ENCODE measurements around the gene SCAF1.

Gene SCAF1

DNA sequence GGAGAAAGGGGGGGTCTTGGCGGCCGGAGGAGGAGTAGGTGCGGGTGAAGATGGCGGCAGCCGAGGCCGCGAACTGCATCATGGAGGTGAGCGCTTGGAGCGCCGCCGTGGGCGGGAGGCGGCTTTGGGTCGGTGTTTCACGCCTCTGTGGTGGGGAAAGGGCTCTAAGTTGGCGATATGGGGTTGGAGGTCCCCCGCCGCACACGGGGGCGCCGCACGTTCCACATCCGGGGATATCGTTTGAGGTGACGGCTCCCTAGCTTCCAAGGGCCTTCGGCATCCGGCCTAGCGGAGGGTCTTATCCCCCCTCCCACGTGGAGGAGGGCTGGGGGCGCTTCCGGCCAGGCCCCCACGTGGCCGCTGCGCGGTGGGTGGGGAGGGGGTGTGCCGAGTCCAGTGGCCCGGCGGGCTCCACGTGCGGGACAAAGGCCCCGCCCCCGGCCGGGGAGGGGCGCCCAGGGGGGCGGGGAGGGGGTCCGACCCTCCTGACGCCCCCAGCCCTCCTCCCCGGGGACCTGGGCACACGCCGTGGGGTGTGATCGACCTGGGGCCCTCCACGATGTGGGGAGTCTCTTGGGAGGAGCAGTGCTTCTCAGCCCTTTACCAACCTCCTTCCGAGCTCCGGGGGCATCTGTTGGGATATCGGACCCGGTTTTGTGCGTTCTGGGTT is 35.4 kb downstream of the SCAF1 start, which contains the start of gene PRMT1:
Gene PRMT1 (plus strand): TSS at position 41 of the 670 bp plus-strand sequence. CDS start 10 bp downstream, at position 51.
- Histone ChIP-seq H3K4me1 (ENCODE audit: low read depth, poor library complexity, severe bottlenecking) (peaks cover 37% of the 10 kb centered on the region), H3K27me3 (ENCODE audit: insufficient read depth, low read depth) (no peaks in the 10 kb centered on the region), H2AFZ (ENCODE audit: low read depth) (peak within 1 kb of the TSS; percentile 56), H3K36me3 (ENCODE audit: insufficient read depth) (peaks cover 6% of the 10 kb centered on the region; the same call in 1 of the 2 replicates), H3K79me2 (ENCODE audit: insufficient read depth, low read depth) (peaks cover 53% of the 10 kb centered on the region), H3K4me2 (peak within 1 kb of the TSS; percentile 59), H3K4me3 (IDR thresholded peaks at IDR 0.05; ENCODE audit: insufficient read depth, low read depth, low read length) (peak within 1 kb of the TSS; percentile 24), H3K9ac (peak within 1 kb of the TSS; percentile 96), H3K27ac (peak within 1 kb of the TSS; percentile 94), H4K20me1 (ENCODE audit: insufficient read depth) (peaks cover 10% of the 10 kb centered on the region; the same call in 1 of the 2 replicates)
- TF ChIP-seq, protein P1, sequence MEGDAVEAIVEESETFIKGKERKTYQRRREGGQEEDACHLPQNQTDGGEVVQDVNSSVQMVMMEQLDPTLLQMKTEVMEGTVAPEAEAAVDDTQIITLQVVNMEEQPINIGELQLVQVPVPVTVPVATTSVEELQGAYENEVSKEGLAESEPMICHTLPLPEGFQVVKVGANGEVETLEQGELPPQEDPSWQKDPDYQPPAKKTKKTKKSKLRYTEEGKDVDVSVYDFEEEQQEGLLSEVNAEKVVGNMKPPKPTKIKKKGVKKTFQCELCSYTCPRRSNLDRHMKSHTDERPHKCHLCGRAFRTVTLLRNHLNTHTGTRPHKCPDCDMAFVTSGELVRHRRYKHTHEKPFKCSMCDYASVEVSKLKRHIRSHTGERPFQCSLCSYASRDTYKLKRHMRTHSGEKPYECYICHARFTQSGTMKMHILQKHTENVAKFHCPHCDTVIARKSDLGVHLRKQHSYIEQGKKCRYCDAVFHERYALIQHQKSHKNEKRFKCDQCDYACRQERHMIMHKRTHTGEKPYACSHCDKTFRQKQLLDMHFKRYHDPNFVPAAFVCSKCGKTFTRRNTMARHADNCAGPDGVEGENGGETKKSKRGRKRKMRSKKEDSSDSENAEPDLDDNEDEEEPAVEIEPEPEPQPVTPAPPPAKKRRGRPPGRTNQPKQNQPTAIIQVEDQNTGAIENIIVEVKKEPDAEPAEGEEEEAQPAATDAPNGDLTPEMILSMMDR (conservative IDR thresholded peaks at IDR 0.05; ENCODE audit: low read depth, low read length): no peak

DNA sequence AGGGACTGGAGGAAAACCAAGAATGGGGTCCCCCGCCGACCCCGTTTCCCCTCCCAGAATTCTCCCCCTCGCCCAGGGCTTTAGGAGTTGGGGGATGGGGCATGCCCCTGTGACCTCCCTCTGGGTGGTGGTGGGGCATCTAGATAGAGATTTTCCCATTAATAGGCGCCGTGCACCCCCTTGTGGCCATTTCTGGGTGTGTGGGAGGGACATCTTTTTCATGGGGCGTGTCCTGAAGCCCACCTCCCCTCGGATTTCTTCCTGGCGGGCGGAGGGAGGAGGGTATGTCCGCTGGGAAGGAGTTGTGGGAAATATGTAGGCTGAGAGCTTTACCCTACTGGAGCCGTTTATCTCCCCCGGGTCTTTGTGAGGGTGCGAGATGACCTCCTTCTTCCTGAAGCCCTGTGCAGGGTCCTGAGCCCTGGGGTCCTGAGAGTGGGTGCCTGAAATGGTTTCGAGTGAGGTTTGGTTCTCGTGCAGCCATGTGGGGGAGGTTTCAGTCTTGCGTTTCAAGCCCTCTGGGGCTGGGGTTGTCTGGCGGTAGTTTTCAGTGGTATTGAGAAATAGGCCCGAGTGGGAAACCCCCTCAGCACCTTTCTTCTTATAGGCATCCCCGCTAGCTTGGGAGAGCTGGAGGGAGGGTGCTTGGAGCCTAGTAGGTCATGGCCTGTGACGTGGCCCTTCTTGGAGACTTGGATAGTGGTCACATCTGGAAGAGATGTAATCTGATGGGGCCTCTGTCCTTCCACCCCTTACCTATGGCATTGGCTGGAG is 36.1 kb downstream of the SCAF1 start:
- TF ChIP-seq, protein P1 (conservative IDR thresholded peaks at IDR 0.05; ENCODE audit: low read depth, low read length): peak; percentile 91
- Histone ChIP-seq H4K20me1 (ENCODE audit: insufficient read depth) (peaks cover 10% of the 10 kb centered on the region; the same call in 1 of the 2 replicates), H3K4me1 (ENCODE audit: low read depth, poor library complexity, severe bottlenecking) (peaks cover 40% of the 10 kb centered on the region), H3K79me2 (ENCODE audit: insufficient read depth, low read depth) (peaks cover 60% of the 10 kb centered on the region), H3K4me3 (IDR thresholded peaks at IDR 0.05; ENCODE audit: insufficient read depth, low read depth, low read length) (peak overlapping the region; percentile 24), H3K4me2 (peak overlapping the region; percentile 38), H2AFZ (ENCODE audit: low read depth) (no peak overlapping the region), H3K27me3 (ENCODE audit: insufficient read depth, low read depth) (no peaks in the 10 kb centered on the region), H3K27ac (peak overlapping the region; percentile 93), H3K36me3 (ENCODE audit: insufficient read depth) (peaks cover 9% of the 10 kb centered on the region; the same call in 1 of the 2 replicates), H3K9ac (peak overlapping the region; percentile 96)

DNA sequence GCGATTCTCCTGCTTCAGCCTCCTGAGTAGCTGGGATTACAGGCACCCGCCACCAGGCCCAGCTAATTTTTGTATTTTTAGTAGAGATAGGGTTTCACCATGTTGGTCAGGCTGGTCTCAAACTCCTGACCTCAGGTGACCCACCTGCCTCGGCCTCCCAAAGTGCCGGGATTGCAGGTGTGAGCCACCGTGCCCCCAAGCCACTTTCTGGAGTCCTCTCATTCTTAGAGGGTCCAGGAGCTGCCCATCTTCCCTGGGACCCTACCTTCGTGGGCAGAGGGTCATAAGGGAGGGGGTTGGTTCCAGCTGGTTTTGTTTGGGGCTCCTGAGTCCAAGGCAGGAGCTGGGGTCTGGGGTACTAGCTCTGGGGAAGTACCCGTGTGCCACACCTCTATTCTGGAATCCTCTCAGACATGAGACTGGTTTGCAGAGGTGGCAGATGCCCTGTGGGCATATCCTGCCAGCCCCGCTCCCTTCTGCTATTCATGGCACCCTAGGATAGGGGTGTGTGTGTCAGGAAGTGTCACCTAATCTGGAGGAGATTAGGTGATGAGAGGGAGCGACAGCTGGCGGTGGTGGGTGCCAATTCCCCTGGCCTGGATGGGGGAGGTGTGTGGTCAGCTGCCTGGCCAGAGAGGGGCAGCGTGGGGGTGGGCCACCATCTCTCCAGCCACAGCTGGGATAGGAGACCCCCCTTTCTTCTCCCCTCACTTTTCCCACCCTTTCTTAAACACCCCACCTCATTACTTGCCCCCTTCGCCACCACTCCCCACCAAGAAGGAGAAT is 37.2 kb downstream of the SCAF1 start:
- Histone ChIP-seq H3K36me3 (ENCODE audit: insufficient read depth) (peaks cover 9% of the 10 kb centered on the region; the same call in 1 of the 2 replicates), H3K27ac (peak overlapping the region; percentile 93; the same call in 1 of the 2 replicates), H3K9ac (peak overlapping the region; percentile 96; the same call in 1 of the 2 replicates), H3K4me3 (IDR thresholded peaks at IDR 0.05; ENCODE audit: insufficient read depth, low read depth, low read length) (no peak overlapping the region), H3K79me2 (ENCODE audit: insufficient read depth, low read depth) (peaks cover 62% of the 10 kb centered on the region), H2AFZ (ENCODE audit: low read depth) (no peak overlapping the region), H3K4me2 (peak overlapping the region; percentile 38), H4K20me1 (ENCODE audit: insufficient read depth) (peaks cover 10% of the 10 kb centered on the region; the same call in 1 of the 2 replicates), H3K27me3 (ENCODE audit: insufficient read depth, low read depth) (no peaks in the 10 kb centered on the region), H3K4me1 (ENCODE audit: low read depth, poor library complexity, severe bottlenecking) (peaks cover 40% of the 10 kb centered on the region)
- TF ChIP-seq, protein P1 (conservative IDR thresholded peaks at IDR 0.05; ENCODE audit: low read depth, low read length): no peak

All from KMS-11 (cell line).